GM10248 (cell line): Measurements from ENCODE around the gene PIGM.

Experiments used
- CTCF ChIA-PET: fragments of 300-600 bp; sonication (Branson Sonifier 250); formaldehyde crosslinking; extraction: SDS; loops from one replicate; lab custom pipeline; 2021; ENCODE audit warnings: antibody characterized with exemption; lab: Yijun Ruan, JAX
- POLR2A ChIA-PET: fragments of 350-650 bp; sonication (Branson Sonifier 250); formaldehyde crosslinking; extraction: SDS; loops from one replicate; lab custom pipeline; 2020; ENCODE audit warnings: antibody characterized with exemption; lab: Yijun Ruan, JAX
- DNase-seq: peaks from one replicate; pipeline ENCODE4 v3.0.0; 2012; ENCODE audit errors: extremely low spot score
- CTCF ChIP-seq: IDR thresholded peaks from 2 replicates; pipeline ENCODE4 v1.5.1; 2012; ENCODE audit warnings: mild to moderate bottlenecking, low read depth; ENCODE audit errors: extremely low read depth, missing control alignments, control extremely low read depth

The PIGM gene

GRCh38 chr1:159999204-159999603 is 32.6 kb downstream of the PIGM start:
- ChIA-PET CTCF (interaction anchor here (0.8 to 2.2 kb wide), 3 partner anchors 9 to 201 kb away, joined by 3 to 20 read pairs (median 3); no protein-coding TSS in a partner anchor), POLR2A (no interaction called here)
- no peak for DNase-seq
- no peak for TF ChIP-seq CTCF

GRCh38 chr1:159996653-159997052 is 35.1 kb downstream of the PIGM start:
- ChIA-PET POLR2A (no interaction called here), CTCF (interaction anchor here (1.3 kb wide), 1 partner anchor 9 kb away, joined by 8 read pairs; no protein-coding TSS in a partner anchor)
- DNase-seq, result no peak
- TF ChIP-seq CTCF, result no peak

GRCh38 chr1:159994896-159995295 is 36.9 kb downstream of the PIGM start:
- CTCF ChIA-PET, result interaction anchor here (1.6 to 2.5 kb wide), 4 partner anchors 9 to 197 kb away, joined by 3 to 11 read pairs (median 6); no protein-coding TSS in a partner anchor
- TF ChIP-seq CTCF, result no peak
- POLR2A ChIA-PET, result no interaction called here
- DNase-seq, result no peak

- ChIA-PET CTCF (interaction anchor here (1.6 to 2.5 kb wide), 4 partner anchors 10 to 196 kb away, joined by 3 to 11 read pairs (median 6); no protein-coding TSS in a partner anchor), POLR2A (no interaction called here)
- DNase-seq, result no peak
- TF ChIP-seq CTCF, result no peak
Measured at GRCh38 chr1:159993911-159994310, 37.9 kb downstream of the PIGM start.

- POLR2A ChIA-PET, result no interaction called here
- no peak for DNase-seq
- no peak for TF ChIP-seq CTCF
- CTCF ChIA-PET, result interaction anchor here (1.0 to 2.5 kb wide), 3 partner anchors 12 to 86 kb away, joined by 4 to 9 read pairs (median 8); no protein-coding TSS in a partner anchor
Measured at GRCh38 chr1:159992161-159992560, 39.6 kb downstream of the PIGM start.

GRCh38 chr1:159991513-159991912 is 40.3 kb downstream of the PIGM start:
- no peak for DNase-seq
- TF ChIP-seq CTCF, result no peak
- CTCF ChIA-PET, result interaction anchor here (1.0 to 1.2 kb wide), 2 partner anchors 16 to 87 kb away, joined by 4 to 8 read pairs; no protein-coding TSS in a partner anchor
- POLR2A ChIA-PET, result no interaction called here
